ENCODE results near the gene PSMD11. TPM values are rescaled to one million over a fixed set of nuclear protein-coding genes. Genes with fewer than 3 reads are reported as not detected.

PSMD11 gene
- total and polyA plus RNA-seq, 12 donors: 25.0 to 128 (median 57.1) TPM

GRCh38 chr17:32512328-32512727, 68.0 kb downstream of the PSMD11 start:
- DNase-seq: no peak
- Histone ChIP-seq H3K4me1 (replicated peaks in 1 of 2) (peaks cover 5 to 9% of the 10 kb centered on the region in 2 donors), H3K27ac (no peak overlapping the region), H3K27me3 (no peaks in the 10 kb centered on the region), H3K9me3 (replicated peaks in 1 of 3) (no peaks in the 10 kb centered on the region), H3K4me3 (no peak overlapping the region), H3K36me3 (replicated peaks in 1 of 2) (no peaks in the 10 kb centered on the region)
- 85 to 94% (median 92%) methylated on average over 2 of the region's 2 CpGs for WGBS, 4 donors
- intact Hi-C loops (cut with DNase I): no loop called here
- TF ChIP-seq POLR2A (IDR thresholded peaks at IDR 0.05): no peak
- TF ChIP-seq, protein P1, sequence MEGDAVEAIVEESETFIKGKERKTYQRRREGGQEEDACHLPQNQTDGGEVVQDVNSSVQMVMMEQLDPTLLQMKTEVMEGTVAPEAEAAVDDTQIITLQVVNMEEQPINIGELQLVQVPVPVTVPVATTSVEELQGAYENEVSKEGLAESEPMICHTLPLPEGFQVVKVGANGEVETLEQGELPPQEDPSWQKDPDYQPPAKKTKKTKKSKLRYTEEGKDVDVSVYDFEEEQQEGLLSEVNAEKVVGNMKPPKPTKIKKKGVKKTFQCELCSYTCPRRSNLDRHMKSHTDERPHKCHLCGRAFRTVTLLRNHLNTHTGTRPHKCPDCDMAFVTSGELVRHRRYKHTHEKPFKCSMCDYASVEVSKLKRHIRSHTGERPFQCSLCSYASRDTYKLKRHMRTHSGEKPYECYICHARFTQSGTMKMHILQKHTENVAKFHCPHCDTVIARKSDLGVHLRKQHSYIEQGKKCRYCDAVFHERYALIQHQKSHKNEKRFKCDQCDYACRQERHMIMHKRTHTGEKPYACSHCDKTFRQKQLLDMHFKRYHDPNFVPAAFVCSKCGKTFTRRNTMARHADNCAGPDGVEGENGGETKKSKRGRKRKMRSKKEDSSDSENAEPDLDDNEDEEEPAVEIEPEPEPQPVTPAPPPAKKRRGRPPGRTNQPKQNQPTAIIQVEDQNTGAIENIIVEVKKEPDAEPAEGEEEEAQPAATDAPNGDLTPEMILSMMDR (IDR thresholded peaks at IDR 0.05): no peak

GRCh38 chr17:32513579-32513978, 69.3 kb downstream of the PSMD11 start:
- Histone ChIP-seq H3K27me3 (no peaks in the 10 kb centered on the region), H3K4me3 (no peak overlapping the region), H3K4me1 (replicated peaks in 1 of 2) (peaks cover 5 to 13% of the 10 kb centered on the region in 2 donors), H3K36me3 (replicated peaks in 1 of 2) (no peaks in the 10 kb centered on the region), H3K9me3 (replicated peaks in 1 of 3) (no peaks in the 10 kb centered on the region), H3K27ac (no peak overlapping the region)
- DNase-seq: no peak
- no peak for TF ChIP-seq POLR2A (IDR thresholded peaks at IDR 0.05)
- TF ChIP-seq, protein P1 (IDR thresholded peaks at IDR 0.05): no peak
- intact Hi-C loops (cut with DNase I): no loop called here
- WGBS, 4 donors: 91 to 96% (median 93%) methylated on average over 3 of the region's 3 CpGs

DNA sequence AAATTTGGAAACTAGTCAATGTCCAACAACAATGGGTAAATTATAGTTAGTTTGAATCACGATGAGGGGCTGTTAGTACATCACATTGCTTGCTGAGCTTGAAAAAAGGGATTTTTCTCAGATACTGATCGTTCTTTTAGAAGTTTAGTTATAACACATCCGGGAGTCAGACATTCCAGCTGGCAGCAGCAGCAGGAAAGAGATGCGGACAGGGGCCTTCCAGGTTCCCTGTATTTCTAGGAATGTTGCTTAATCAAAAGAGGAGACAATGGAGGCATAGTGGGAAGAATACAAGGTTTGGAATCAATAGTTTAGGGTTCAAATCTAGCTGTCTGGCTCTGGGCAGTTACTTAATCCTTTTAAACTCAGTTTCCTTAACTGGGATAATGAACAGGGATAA, 70.3 kb downstream of the PSMD11 start:
- Histone ChIP-seq H3K4me1 (replicated peaks in 1 of 2) (peaks cover 12 to 17% of the 10 kb centered on the region in 2 donors), H3K36me3 (replicated peaks in 1 of 2) (no peaks in the 10 kb centered on the region), H3K27me3 (no peaks in the 10 kb centered on the region), H3K9me3 (replicated peaks in 1 of 3) (no peaks in the 10 kb centered on the region), H3K4me3 (no peak overlapping the region), H3K27ac (no peak overlapping the region)
- intact Hi-C loops (cut with DNase I): no loop called here
- no peak for TF ChIP-seq POLR2A (IDR thresholded peaks at IDR 0.05)
- TF ChIP-seq, protein P1 (IDR thresholded peaks at IDR 0.05): no peak
- DNase-seq: no peak
- WGBS, 4 donors: 76 to 88% (median 79%) methylated on average over 4 of the region's 4 CpGs

GRCh38 chr17:32515677-32516383, 71.5 kb downstream of the PSMD11 start:
- no peak overlapping the region for H3K27ac ChIP-seq
- intact Hi-C loops (cut with DNase I): no loop called here
- no peak for DNase-seq
- 90 to 94% (median 93%) methylated on average over 4 of the region's 4 CpGs for WGBS, 4 donors
- peaks cover 19 to 27% of the 10 kb centered on the region in 2 donors for H3K4me1 ChIP-seq (replicated peaks in 1 of 2)
- no peaks in the 10 kb centered on the region for H3K27me3 ChIP-seq
- no peak overlapping the region for H3K4me3 ChIP-seq
- no peaks in the 10 kb centered on the region for H3K36me3 ChIP-seq (replicated peaks in 1 of 2)
- no peaks in the 10 kb centered on the region for H3K9me3 ChIP-seq (replicated peaks in 1 of 3)
- TF ChIP-seq POLR2A (IDR thresholded peaks at IDR 0.05): no peak
- TF ChIP-seq, protein P1 (IDR thresholded peaks at IDR 0.05): no peak

Data from adrenal gland (tissue), 12 donors.